ENCODE results near the gene PLCL2.
"Not testable (repeated sequence)": the region's sequence is repeated elsewhere in the genome, so short reads cannot be mapped to it uniquely, and the experiment has no call there.

PLCL2 gene

DNA sequence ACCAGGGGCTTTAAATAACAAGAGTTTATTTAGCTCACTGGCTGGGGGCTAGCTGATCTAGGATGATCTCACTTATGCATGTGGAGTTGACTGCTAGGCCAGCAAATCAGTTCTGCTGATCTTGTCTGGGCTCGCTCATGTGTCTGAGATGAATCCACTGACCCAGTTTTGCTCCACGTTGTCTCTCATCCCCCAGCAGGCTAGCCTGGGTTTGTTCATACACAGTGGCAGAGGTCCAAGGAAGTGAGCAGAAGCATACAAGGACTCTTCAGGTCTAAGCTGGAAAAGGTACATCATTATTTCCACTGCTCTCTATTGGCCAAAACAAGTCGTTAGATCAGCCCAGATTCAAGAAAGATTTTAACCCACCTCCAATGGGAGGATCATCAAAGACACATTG lies 238.0 kb downstream of the PLCL2 start:
- Histone ChIP-seq H3K27ac (no peak overlapping the region), H3K4me3 (no peak overlapping the region)
- DNase-seq (ENCODE audit: low spot score): no peak
- TF ChIP-seq, protein P1, sequence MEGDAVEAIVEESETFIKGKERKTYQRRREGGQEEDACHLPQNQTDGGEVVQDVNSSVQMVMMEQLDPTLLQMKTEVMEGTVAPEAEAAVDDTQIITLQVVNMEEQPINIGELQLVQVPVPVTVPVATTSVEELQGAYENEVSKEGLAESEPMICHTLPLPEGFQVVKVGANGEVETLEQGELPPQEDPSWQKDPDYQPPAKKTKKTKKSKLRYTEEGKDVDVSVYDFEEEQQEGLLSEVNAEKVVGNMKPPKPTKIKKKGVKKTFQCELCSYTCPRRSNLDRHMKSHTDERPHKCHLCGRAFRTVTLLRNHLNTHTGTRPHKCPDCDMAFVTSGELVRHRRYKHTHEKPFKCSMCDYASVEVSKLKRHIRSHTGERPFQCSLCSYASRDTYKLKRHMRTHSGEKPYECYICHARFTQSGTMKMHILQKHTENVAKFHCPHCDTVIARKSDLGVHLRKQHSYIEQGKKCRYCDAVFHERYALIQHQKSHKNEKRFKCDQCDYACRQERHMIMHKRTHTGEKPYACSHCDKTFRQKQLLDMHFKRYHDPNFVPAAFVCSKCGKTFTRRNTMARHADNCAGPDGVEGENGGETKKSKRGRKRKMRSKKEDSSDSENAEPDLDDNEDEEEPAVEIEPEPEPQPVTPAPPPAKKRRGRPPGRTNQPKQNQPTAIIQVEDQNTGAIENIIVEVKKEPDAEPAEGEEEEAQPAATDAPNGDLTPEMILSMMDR (IDR thresholded peaks at IDR 0.05): no peak

DNA sequence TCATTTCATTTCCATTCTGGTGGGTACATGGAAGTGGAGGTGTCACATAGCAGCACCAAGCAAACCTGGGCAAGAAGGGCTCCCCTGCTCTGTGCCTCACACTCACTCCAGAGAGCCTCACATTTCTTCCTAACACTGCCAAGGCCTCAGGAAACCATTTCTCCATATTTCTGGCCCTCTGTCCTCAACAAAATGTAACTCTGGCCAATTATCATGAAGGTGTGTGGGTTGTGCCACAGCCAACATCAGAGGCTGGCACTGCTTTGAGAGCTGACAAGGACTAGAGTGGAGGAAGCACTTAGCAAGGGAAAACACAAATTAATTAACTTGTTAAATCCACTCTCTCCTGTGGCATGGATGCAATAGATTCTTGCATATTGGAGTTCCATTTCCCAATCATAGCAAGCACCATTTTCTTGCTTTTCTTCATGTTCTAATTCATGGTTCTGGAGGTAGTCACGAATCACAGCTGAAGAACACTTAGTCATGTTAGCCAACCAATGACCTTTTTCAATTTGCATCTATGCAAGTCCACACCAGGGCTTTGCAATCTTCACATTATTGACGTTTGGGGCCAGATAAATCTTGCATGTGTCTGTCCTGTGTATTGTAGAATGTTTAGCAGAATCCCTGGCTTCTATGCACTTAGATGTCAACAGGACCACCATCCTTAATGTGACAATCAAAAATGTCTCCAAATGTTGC lies 241.1 kb downstream of the PLCL2 start:
- TF ChIP-seq, protein P1 (IDR thresholded peaks at IDR 0.05): no peak
- no peak overlapping the region for H3K4me3 ChIP-seq
- no peak overlapping the region for H3K27ac ChIP-seq
- DNase-seq (ENCODE audit: low spot score): no peak

DNA sequence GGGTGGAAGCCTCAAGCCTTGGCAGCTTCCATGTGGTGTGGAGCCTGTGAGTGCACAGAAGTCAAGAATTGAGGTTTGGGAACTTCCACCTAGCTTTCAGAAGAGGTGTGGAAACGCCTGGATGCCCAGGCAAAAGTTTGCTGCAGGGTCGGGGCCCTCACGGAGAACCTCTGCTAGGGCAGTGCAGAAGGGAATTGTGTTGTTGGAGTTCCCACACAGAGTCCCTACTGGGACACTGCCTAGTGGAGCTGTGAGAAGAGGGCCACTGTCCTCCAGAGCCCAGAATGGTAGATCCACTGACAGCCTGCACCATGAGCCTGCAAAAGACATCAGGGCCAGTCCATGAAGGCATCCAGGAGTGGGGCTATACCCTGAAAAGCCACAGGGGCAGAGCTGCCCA lies 243.9 kb downstream of the PLCL2 start:
- not testable (repeated sequence) for H3K4me3 ChIP-seq; H3K27ac ChIP-seq; DNase-seq (ENCODE audit: low spot score)

DNA sequence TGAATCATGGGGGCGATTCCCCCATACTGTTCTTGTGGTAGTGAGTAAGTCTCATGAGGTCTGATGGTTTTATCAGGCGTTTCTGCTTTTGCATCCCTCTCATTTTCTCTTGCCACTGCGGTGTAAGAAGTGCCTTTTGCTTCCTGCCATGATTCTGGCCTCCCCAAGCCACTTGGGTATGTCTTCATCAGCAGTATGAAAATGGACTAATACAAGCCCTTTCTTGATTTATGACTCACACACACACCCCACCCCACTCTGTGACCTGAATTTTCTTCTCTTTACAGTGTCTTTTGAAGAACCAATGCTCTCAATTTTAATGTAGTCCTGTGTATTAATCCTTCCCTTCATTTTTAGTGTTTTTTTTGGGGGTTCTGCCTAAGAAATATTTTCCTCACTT lies 244.8 kb downstream of the PLCL2 start:
- no peak overlapping the region for H3K27ac ChIP-seq
- no peak overlapping the region for H3K4me3 ChIP-seq
- TF ChIP-seq, protein P1 (IDR thresholded peaks at IDR 0.05): no peak
- no peak for DNase-seq (ENCODE audit: low spot score)

DNA sequence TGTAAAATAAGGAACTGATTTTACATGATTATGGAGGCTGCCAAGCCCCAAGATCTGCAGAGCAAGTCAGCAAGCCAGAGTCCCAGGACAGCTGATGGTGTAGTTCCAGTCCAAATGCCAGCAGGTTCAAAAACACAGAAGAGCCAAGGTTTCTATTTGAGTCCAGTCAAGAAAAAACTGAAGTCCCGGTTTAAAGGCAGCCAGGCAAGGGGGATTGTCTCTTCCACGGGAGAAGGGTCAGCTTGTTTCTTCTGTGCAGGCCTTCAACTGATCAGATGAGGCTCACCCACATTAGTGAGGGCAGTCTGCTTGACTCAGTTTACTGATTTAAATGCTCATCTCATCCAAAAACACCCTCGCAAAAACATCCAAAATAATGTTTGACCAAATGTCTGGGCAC lies 246.2 kb downstream of the PLCL2 start:
- Histone ChIP-seq H3K27ac (no peak overlapping the region), H3K4me3 (no peak overlapping the region)
- DNase-seq (ENCODE audit: low spot score): no peak
- TF ChIP-seq, protein P1 (IDR thresholded peaks at IDR 0.05): no peak

DNA sequence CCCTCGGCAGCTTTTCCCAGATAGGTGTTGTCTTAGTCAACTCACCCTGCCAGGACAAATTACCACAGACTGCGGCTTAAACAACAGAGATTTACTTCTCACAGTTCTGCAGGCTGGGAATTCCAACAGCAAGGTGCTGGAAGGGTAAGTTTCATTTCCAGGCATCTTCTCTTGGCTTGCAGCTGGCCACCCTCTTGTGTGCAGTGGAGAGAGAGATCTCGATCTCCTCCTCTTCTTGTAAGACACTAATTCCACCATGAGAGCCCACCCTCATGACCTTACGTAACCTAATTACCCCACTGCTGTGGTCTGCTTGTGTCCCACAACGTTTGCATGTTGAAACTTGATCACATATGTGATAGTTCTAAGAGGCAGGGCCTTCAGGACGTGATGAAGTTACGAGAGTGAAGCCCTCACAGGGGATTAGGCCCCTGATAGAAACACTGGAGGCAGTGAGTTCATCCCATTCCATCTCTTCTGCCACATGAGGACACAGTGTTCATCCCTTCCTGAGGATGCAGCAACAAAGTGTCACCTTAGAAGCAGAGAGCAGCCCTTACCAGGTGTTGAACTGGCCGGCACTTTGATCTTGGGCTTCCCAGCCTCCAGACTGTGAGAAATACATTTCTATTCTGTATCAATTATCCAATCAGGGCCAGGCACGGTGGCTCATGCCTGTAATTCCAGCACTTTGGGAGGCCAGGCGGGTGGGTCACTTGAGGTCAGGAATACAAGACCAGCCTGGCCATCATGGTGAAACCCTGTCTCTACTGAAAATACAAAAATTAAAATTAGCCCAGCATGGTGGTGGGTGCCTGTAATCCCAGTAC lies 247.7 kb downstream of the PLCL2 start:
- peak; percentile 60 for DNase-seq (ENCODE audit: low spot score)
- TF ChIP-seq, protein P1 (IDR thresholded peaks at IDR 0.05): no peak
- no peak overlapping the region for H3K4me3 ChIP-seq

DNA sequence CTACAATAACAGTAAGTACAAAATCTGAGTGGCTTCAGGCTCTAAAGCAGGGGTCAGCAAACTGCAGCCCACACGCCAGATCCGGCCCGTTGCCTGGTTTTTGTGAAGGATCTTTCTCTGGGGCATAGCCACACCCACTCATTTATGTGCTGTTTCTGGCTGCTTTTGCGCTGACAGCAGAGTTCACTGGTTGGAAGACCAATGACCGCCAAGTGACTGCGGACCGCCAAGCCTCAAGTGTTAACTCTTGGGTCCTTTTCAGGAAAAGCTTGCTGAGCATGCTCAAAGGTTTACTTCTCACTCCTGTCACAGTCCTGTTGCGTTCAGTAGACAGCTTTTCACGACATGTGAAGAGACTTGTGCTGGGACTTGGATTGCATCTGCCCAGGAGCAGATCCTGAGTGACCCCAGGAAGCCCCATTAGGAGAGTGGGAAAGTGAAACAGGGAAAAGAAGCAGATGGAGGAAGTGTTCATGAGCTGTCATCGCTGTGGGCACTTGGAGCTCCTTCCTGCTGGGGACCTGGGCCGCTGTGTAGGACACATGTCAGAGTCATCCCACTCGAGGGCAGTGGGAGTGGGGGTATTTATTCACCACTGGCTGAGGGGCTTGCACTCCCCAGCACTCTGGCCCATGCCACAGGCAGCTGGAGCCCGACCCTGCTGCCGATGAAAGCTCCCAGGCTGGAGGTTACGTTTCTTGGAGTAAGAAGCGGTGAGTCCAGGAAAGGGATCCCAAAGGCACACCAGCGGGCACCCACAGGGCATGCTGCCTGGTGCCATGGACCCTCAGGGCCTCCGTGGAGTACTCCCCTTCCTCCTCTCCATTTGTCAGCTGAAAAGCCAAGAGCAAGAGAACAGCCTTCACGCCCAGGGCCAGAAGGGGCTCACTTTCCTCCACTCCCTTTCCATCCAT lies 249.1 kb downstream of the PLCL2 start:
- Histone ChIP-seq H3K27ac (no peak overlapping the region), H3K4me3 (no peak overlapping the region)
- peak; percentile 72 for DNase-seq (ENCODE audit: low spot score)
- TF ChIP-seq, protein P1 (IDR thresholded peaks at IDR 0.05): no peak

More for the DNA sequence above, 247.7 kb downstream of the PLCL2 start:
- no peak overlapping the region for H3K27ac ChIP-seq
